ENCODE measurements around the gene AFAP1.

AFAP1 gene

GRCh38 chr4:7767526-7767925, 172.1 kb downstream of the AFAP1 start:
- H3K4me1 ChIP-seq, result peaks cover 9 to 35% (median 19%) of the 10 kb centered on the region in 10 experiments; a peak in 18 of 20 replicates
- H3K9me3 ChIP-seq (replicated peaks in 1 of 11), result no peaks in the 10 kb centered on the region
- H4K20me1 ChIP-seq, result peaks cover 0 to 44% (median 0%) of the 10 kb centered on the region in 11 experiments; a peak in 10 of 22 replicates
- no peak overlapping the region for H3K4me3 ChIP-seq
- peaks cover 0 to 57% (median 2%) of the 10 kb centered on the region in 11 experiments; a peak in 10 of 22 replicates for H3K36me3 ChIP-seq
- no peak overlapping the region for H3K27ac ChIP-seq
- no peak for TF ChIP-seq Cebpa-rat (IDR thresholded peaks at IDR 0.05)
- H3K4me2 ChIP-seq, result peak overlapping the region; percentile 25 to 81 (median 63); a peak in 19 of 22 replicates
- H3K9ac ChIP-seq, result no peak overlapping the region
- peaks cover 0 to 16% (median 0%) of the 10 kb centered on the region in 11 experiments; a peak in 4 of 22 replicates for H3K27me3 ChIP-seq

GRCh38 chr4:7766661-7767345, 172.9 kb downstream of the AFAP1 start:
- no peak overlapping the region for H3K9ac ChIP-seq
- H3K27me3 ChIP-seq, result peaks cover 0 to 16% (median 0%) of the 10 kb centered on the region in 11 experiments; a peak in 4 of 22 replicates
- no peaks in the 10 kb centered on the region for H3K9me3 ChIP-seq (replicated peaks in 1 of 11)
- H3K27ac ChIP-seq, result no peak overlapping the region
- peaks cover 0 to 52% (median 0%) of the 10 kb centered on the region in 11 experiments; a peak in 5 of 22 replicates for H3K36me3 ChIP-seq
- no peak overlapping the region; a peak in 1 of 22 replicates for H3K4me2 ChIP-seq
- H4K20me1 ChIP-seq, result peaks cover 0 to 44% (median 0%) of the 10 kb centered on the region in 11 experiments; a peak in 10 of 22 replicates
- H3K4me1 ChIP-seq, result peaks cover 14 to 36% (median 22%) of the 10 kb centered on the region in 10 experiments; a peak in 19 of 20 replicates
- no peak for TF ChIP-seq Cebpa-rat (IDR thresholded peaks at IDR 0.05)
- H3K4me3 ChIP-seq, result no peak overlapping the region

DNA sequence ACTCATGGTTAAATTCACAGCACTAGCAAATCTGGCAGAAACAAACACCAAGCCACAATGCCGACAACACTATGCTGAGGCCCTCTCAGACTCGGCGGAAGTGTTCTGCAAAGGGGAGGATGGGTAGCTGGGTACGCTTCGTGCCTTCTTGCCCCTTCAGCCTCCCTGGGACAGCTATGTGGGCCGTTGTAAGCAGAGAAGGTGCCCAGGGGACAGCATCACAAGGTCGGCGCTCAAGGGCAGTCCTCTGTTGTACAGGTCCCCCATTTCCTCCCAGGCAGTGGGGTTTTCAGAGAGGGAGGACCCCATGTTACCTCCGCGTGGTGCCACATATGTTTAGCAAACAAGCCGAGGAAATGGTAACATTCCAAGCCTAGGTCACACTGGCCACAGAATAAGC, 173.6 kb downstream of the AFAP1 start:
- Histone ChIP-seq H3K9me3 (replicated peaks in 1 of 11) (no peaks in the 10 kb centered on the region), H3K4me2 (no peak overlapping the region), H3K36me3 (peaks cover 0 to 48% (median 0%) of the 10 kb centered on the region in 11 experiments; a peak in 4 of 22 replicates), H3K9ac (no peak overlapping the region), H3K4me3 (no peak overlapping the region), H4K20me1 (peaks cover 0 to 44% (median 0%) of the 10 kb centered on the region in 11 experiments; a peak in 10 of 22 replicates), H3K27me3 (peaks cover 0 to 16% (median 0%) of the 10 kb centered on the region in 11 experiments; a peak in 4 of 22 replicates), H3K27ac (no peak overlapping the region), H3K4me1 (peaks cover 20 to 33% (median 25%) of the 10 kb centered on the region in 10 experiments; a peak in 19 of 20 replicates)
- no peak for TF ChIP-seq Cebpa-rat (IDR thresholded peaks at IDR 0.05)

DNA sequence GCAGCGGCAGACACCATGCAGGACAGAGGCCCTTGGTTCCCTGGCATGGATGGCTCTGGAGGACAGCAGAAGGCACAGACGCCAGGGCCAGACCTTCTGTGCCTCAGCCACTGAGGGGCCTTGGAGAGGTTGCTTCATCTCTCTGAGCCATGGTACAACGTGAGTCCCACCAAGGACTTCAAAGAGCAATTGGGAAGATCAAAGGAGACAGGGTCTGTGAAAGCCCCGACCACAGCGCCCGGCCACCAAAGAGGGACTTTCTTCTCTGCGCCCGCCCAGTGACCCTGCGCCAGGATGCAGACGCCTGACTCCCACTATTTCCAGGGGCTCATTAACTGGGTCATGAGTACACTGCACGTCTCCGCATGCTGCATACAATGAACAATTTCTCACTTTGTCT, 174.0 kb downstream of the AFAP1 start:
- H3K4me3 ChIP-seq, result no peak overlapping the region
- H3K27me3 ChIP-seq, result peaks cover 0 to 16% (median 0%) of the 10 kb centered on the region in 11 experiments; a peak in 4 of 22 replicates
- H3K4me2 ChIP-seq, result no peak overlapping the region
- H3K9me3 ChIP-seq (replicated peaks in 1 of 11), result no peaks in the 10 kb centered on the region
- H3K36me3 ChIP-seq, result peaks cover 0 to 48% (median 0%) of the 10 kb centered on the region in 11 experiments; a peak in 4 of 22 replicates
- no peak for TF ChIP-seq Cebpa-rat (IDR thresholded peaks at IDR 0.05)
- H3K4me1 ChIP-seq, result peaks cover 20 to 33% (median 25%) of the 10 kb centered on the region in 10 experiments; a peak in 19 of 20 replicates
- H4K20me1 ChIP-seq, result peaks cover 0 to 44% (median 0%) of the 10 kb centered on the region in 11 experiments; a peak in 10 of 22 replicates
- no peak overlapping the region for H3K27ac ChIP-seq
- H3K9ac ChIP-seq, result no peak overlapping the region

- H3K36me3 ChIP-seq, result peaks cover 0 to 44% (median 0%) of the 10 kb centered on the region in 11 experiments; a peak in 4 of 22 replicates
- TF ChIP-seq Cebpa-rat (IDR thresholded peaks at IDR 0.05), result no peak
Measured at GRCh38 chr4:7764466-7764865, 175.2 kb downstream of the AFAP1 start.

DNA sequence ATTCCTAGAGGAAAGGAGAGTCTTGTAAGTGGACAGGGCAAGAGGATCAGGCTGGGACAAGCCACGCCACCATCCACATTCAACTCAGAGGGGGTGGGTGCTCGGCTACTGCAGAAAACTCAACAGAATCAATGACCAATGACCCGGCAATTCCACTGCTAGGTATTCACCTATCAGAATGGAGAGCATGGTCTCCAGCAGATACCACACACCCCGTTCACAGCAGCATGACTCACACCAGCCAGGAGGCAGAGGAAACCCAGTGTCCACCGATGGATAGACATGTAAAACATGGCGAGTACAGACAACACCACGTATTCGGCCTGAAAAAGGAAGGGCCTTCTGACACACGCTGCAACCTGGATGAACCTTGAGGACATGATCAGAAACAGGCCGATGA, 175.9 kb downstream of the AFAP1 start:
- Histone ChIP-seq H3K27ac (no peak overlapping the region), H3K4me1 (peaks cover 25 to 43% (median 33%) of the 10 kb centered on the region in 10 experiments), H3K4me2 (no peak overlapping the region), H3K9ac (no peak overlapping the region), H4K20me1 (peaks cover 0 to 33% (median 0%) of the 10 kb centered on the region in 11 experiments; a peak in 9 of 22 replicates), H3K9me3 (replicated peaks in 1 of 11) (no peaks in the 10 kb centered on the region), H3K36me3 (peaks cover 0 to 38% (median 0%) of the 10 kb centered on the region in 11 experiments; a peak in 4 of 22 replicates), H3K27me3 (peaks cover 0 to 14% (median 0%) of the 10 kb centered on the region in 11 experiments; a peak in 4 of 22 replicates), H3K4me3 (no peak overlapping the region)
- TF ChIP-seq Cebpa-rat (IDR thresholded peaks at IDR 0.05), result no peak

More at GRCh38 chr4:7764466-7764865, 175.2 kb downstream of the AFAP1 start:
- Histone ChIP-seq H3K4me3 (no peak overlapping the region), H3K4me1 (peaks cover 24 to 36% (median 33%) of the 10 kb centered on the region in 10 experiments), H4K20me1 (peaks cover 0 to 40% (median 0%) of the 10 kb centered on the region in 11 experiments; a peak in 9 of 22 replicates), H3K27me3 (peaks cover 0 to 16% (median 0%) of the 10 kb centered on the region in 11 experiments; a peak in 4 of 22 replicates), H3K27ac (no peak overlapping the region), H3K9ac (no peak overlapping the region), H3K9me3 (replicated peaks in 1 of 11) (no peaks in the 10 kb centered on the region), H3K4me2 (no peak overlapping the region)

- H3K4me3 ChIP-seq, result no peak overlapping the region
Measured at GRCh38 chr4:7763106-7763505, 176.6 kb downstream of the AFAP1 start.

GRCh38 chr4:7762376-7763030, 177.2 kb downstream of the AFAP1 start:
- Histone ChIP-seq H3K9ac (no peak overlapping the region), H3K36me3 (peaks cover 0 to 34% (median 0%) of the 10 kb centered on the region in 11 experiments; a peak in 3 of 22 replicates), H3K27ac (no peak overlapping the region), H3K4me3 (no peak overlapping the region), H3K4me1 (peaks cover 24 to 44% (median 32%) of the 10 kb centered on the region in 10 experiments), H3K9me3 (replicated peaks in 1 of 11) (no peaks in the 10 kb centered on the region), H3K4me2 (peak overlapping the region in 6 of 11 experiments; percentile 0 to 49 (median 7); a peak in 6 of 22 replicates), H4K20me1 (peaks cover 0 to 41% (median 0%) of the 10 kb centered on the region in 11 experiments; a peak in 8 of 22 replicates), H3K27me3 (peaks cover 0 to 6% (median 0%) of the 10 kb centered on the region in 11 experiments; a peak in 3 of 22 replicates)
- TF ChIP-seq Cebpa-rat (IDR thresholded peaks at IDR 0.05), result no peak

More at GRCh38 chr4:7763106-7763505, 176.6 kb downstream of the AFAP1 start:
- peaks cover 0 to 8% (median 0%) of the 10 kb centered on the region in 11 experiments; a peak in 4 of 22 replicates for H3K27me3 ChIP-seq
- H3K36me3 ChIP-seq, result peaks cover 0 to 34% (median 0%) of the 10 kb centered on the region in 11 experiments; a peak in 3 of 22 replicates
- no peak for TF ChIP-seq Cebpa-rat (IDR thresholded peaks at IDR 0.05)
- H3K9me3 ChIP-seq (replicated peaks in 1 of 11), result no peaks in the 10 kb centered on the region
- H3K4me1 ChIP-seq, result peaks cover 24 to 44% (median 32%) of the 10 kb centered on the region in 10 experiments
- H4K20me1 ChIP-seq, result peaks cover 0 to 36% (median 0%) of the 10 kb centered on the region in 11 experiments; a peak in 8 of 22 replicates
- H3K4me2 ChIP-seq, result no peak overlapping the region
- no peak overlapping the region for H3K27ac ChIP-seq
- no peak overlapping the region for H3K9ac ChIP-seq

Measured in BLaER1 treated with 17β-estradiol and CSF1 and Interleukin-3, amounts not matched to agents 10 nM and 100 nM (cell line).